NCI-H1105 treated with DMSO at 0.1 percent for 48 hours (cell line): ENCODE measurements around the gene HTR7.

ENCODE experiments used
- DNase-seq: peaks from one replicate; lab custom pipeline; 2025; lab: John Stamatoyannopoulos, UW

The HTR7 gene

DNA sequence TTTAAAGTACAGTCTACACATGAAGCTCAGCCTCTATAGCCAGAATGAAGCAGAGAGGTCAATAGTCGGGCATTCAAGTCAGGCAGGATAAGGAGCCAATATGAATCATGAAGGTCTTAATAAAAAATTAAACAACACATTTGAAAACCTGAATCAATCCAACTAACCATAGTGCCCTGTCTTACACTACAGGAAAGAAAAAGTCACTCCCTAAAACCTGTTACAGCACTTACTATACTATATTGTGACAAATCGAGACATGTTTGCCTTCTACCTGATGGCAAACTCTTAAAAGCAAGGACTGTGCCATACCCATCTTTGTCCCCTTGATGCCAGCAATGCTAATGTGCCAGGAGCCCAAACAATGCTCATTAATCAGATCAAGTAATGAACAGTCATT is 117.6 kb downstream of the HTR7 start:
- DNase-seq = no peak

DNA sequence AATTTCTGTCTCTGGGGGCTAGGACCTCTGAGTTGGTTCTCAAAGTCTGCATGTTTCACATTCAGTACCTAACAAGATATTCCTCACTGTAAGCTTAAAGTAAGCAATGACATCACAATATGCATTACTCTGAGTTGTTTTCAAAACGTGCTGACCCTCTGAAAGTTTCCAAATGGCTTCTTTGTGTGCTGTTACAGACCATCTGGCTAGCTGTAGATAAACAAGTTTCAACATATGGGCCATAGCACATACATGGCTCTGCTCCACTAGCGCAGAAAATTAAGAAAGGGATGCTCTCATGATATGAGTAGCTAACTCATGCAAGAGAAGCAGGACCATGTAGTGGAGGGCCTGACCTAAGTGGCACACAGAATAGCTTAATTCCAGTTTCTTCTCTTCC is 119.0 kb downstream of the HTR7 start:
- no peak for DNase-seq

DNA sequence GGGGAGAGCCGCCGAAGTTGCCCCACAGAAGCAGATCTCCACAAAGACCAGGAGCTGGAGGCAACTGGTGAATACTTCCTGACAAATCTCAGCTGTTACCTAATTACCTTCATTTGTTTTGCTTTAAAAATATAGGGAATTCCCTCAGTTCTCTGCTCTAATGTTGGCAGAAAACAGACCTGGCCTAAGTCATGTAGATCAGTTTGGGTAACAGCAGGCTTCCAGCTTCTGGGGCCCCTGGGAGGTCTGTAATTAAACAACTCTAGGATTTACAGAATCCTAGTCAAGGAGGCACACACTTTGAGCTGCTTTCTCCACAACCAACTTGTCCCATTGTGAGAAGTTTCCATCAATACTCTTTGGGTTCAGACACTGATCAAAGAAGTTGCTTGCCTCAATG is 123.4 kb downstream of the HTR7 start:
- no peak for DNase-seq

DNA sequence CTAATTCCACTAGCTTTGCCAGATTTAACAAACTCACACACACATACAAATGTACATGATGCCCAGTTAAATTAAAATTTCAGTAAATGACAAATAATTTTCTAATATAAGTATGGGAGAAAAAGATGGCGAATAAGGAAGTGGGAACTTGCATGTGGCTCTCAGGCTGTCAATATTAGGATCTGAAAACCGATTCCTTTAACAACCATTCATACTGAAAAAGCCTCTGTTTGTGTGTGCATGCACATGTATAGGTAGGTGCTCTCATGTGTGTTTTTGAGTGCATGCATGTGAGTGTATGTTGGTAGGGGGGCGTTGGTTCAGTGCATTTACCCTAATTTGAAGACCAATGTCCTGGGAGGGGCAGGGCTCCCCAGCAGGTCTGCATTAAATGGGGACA is 125.3 kb downstream of the HTR7 start:
- no peak for DNase-seq

DNA sequence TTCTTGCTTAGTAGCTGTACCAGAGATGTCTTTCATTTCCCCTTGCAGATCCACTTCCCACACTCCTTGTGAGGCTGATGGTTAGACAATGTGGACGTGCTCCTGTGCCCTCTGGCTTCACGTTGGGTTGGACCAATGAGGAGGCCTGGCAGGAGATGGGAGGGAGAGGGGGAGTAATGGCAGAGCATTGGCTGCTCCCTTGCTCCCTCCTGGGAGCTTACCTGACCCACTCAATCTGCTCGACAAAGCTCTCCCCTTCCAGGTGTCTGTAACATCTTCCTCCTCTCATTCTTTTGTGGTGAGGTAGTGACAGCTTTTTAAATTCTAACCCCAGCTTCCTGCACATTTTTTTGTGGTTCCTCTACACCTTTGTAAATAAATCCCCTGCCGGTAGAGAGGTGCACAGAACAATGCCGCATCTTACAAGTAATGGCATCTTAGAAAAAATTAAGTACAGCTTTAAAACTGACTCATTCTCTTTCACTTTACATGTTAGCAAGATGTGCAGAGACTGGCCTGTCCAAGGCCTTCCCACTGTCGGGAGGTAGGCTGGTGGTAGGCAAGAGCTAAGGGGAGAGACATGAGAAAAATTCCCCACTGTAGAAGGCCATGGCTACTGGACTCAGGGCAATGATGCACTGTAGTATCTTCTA is 134.3 kb downstream of the HTR7 start:
- no peak for DNase-seq

DNA sequence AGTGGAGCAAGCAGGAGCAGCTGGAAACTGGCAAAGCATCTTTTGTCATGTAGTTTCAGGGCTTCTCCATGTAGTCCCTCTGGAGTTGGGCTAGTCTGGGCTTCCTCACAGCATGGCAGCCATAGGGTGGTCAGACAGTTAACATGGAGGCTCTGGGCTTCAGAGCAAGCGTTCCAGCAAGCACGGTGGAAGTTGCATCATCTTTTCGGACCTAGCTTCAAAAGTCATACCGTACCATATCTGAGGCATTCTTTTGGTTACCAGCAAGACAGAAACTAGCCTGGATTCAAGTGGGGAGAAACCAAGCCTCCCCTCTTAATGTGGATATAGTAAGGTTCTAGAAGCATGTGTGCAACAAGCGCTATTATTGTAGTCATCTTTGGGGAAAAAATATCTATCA is 135.0 kb downstream of the HTR7 start:
- DNase-seq = no peak

DNA sequence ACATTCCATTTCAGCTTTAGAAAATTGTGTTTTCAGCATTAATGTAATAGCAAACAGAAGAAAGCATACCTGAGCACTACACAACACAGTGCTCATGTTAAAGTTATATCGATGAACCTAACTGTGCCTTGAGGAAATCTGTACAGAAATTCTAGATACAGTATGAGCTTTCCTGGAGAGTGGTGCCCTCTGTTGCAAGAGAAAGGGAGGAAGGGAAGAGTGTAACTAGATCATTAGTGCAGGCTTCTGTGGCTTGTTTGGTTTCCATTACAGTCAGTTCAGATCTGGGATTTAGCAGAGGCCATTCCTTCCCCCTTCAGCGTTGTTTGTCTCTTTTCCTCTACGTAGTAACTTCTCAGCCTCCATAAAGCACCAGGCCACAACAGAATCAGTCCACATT is 139.7 kb downstream of the HTR7 start:
- DNase-seq = no peak

DNA sequence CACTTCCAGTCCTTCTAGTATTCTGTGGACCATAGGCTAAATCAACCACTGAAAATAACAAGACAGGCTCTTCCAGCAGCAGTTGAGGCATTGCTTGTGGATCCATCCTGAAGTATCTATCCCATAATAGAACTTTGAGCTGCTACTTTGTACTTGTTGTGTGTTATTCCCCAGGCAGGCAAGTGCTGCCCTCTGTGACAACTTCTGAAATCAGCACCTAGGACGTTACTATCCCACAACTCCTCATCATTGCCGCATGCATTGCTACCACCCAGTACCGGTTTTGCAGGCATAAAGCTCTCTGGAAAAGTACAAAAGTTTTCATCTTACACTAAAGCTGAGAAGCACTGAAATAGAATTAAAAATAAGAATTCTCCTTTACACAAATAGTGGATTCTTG is 145.3 kb downstream of the HTR7 start:
- no peak for DNase-seq

DNA sequence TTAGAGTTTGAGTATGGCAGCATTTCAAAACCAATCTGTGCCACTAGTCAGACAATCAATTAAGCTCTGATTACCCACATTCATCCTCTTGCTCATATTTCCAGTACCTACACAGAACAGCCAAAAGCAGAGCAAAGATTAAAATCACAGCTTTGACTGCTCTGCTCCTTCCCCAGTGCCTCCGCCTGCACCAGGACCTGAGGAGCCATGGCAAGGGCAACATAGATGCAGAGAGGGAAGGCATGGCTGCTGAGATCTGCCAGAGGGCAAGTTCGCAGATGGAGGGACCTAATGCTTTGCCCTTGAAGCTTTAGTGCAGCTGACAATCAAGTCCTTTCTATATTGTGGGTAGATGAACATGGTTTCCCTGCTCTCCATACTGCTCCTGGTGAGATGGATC is 148.1 kb downstream of the HTR7 start:
- DNase-seq = no peak

DNA sequence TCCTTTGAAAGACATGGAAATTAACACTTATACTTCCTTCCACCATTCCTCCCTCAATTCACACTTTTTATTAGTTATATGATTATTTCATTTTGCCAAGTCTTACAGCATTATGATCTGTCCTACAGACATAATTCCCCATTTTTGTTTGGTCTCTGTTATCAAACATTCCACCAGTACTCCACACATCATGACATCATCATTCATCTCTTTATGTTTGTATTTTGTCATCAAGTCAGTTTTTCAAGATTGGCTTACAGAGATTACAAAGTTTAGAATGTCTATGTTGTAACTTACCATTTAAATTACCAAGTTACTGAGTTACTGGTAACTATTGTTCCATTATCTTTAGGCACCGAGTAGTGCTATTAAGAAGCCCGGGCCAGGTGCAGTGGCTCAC is 150.2 kb downstream of the HTR7 start:
- DNase-seq = no peak

DNA sequence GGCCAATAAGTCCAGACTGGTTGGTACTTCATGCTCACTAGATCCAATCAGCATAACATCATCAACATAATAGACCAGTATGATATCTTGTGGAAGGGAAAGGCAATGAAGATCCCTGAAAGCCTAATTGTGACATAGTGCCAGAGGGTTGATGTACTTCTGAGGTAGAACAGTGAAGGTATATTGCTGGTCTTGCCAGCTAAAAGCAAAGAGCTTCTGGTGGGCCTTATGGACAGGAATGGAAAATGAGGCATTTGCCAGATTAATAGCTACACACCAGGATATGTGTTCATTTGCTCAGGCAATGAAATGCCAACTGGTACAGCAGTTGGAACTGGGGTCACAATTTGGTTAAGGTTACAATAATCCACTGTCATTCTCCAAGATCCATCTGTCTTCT is 156.4 kb downstream of the HTR7 start:
- no peak for DNase-seq

DNA sequence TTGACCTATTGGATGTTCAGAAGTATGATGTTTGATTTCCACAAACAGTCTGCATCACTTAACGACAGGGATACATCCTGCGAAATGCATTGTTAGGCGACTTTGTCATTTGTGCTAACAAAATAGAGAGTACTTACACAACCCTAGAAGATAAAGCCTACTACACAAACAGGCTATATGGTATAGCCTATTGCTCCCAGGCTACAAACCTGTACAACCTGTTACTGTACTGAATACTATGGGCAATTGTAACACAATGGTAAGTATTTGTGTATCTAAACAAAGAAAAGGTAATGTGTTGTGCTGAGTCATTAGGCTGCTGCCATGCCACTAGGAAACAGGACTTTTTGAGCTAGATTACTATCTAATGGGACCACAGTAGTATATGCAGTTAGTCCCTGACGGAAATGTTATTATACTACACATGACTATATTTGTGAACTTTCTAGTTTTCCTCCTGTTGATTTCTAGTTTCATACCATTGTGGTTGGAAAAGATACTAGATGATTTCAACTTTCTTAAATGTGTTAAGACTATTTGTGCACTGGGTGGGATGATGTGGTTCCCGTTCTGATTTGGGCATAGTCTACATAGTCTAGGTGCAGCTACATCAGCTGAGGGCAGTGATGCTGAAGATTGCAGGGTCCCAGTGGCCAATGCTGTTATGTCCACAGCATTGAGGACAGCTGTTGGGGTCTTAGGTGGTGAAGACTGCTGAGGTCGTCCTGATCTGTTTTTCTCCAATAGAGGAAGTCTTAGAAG is 161.7 kb downstream of the HTR7 start:
- no peak for DNase-seq
